Stimulated activated CD8-positive, alpha-beta memory T cell treated with anti-CD3 and anti-CD28 coated beads, Interleukin-12 subunit alpha, Interleukin-12 subunit beta, amount 100 ng/mL, for 1 hour (primary cell): ENCODE data around the gene KLF3.

Experiments
- DNase-seq: peaks from one replicate; pipeline ENCODE4 v3.0.0-alpha.2; 2020; ENCODE audit warnings: low read depth

Gene KLF3

DNA sequence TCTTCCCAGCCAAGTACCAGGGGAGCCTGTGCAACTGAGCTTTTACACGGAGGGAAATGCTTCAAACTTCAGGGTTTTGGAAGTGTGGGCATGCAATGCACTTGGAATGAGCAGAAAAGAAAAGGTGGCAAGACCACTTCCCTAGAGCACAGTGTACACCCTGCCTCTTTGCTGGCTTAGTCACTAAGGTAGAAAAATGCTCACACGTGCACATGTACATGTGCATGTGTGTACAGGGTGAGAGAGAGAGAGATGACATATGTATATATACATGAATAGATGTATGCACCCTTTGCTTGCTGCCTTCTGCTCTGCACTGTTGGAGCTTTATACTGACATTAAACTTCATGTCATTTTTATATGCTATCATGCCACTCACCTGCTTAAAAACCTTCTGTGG, 7.9 kb upstream of the KLF3 start:
- no peak for DNase-seq

- no peak for DNase-seq
These were observed 4.7 kb upstream of the KLF3 start for GRCh38 chr4:38659346-38659745.

DNA sequence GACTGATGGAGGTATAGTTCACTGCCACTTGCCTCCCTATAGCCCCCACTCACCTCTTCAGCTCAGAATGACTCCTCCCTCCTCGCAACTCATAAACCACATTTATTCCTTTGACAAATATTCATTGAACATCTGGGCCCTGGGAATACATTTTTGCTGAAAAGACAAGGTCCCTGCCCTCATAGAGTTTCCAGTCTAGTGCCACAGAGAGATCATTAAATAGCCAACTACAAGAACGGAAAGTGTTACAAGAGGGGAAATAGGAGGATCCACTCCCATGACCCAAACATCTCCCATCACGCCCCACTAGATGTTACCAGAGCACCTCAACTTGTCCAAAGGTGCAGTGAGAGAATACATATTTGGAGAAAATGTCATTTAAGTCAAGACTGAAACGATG, 3.2 kb upstream of the KLF3 start:
- no peak for DNase-seq

- no peak for DNase-seq
These were observed 2.6 kb upstream of the KLF3 start for GRCh38 chr4:38661371-38661770.

DNA sequence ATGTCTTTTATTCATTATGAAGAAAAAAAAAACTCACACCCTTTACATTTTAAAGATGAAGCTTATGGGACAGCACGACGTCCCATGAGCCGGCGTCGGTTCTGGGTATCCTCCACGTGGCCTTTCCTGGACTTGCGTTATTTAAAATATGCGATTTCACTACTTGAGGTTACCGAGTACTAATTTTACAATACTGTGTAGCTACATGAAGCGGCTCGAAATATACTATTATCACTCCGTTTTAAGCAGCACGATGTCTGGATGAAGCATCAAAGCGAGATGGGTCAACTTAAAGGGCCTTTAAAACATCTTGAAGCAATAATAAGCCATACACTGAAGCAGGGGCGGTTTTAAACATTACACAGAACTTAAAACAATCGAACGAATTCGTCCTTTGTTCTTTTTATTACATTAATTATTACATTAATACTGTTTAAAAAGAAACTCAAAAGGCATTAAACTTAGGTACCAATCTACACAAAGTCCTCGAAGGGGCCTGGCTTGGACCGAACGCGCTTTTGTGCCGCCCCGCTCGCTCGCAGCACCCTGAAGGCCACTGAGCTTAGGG, 1.4 kb upstream of the KLF3 start:
- no peak for DNase-seq

- no peak for DNase-seq
These were observed 754 bp upstream of the KLF3 start for GRCh38 chr4:38663090-38663800.

DNA sequence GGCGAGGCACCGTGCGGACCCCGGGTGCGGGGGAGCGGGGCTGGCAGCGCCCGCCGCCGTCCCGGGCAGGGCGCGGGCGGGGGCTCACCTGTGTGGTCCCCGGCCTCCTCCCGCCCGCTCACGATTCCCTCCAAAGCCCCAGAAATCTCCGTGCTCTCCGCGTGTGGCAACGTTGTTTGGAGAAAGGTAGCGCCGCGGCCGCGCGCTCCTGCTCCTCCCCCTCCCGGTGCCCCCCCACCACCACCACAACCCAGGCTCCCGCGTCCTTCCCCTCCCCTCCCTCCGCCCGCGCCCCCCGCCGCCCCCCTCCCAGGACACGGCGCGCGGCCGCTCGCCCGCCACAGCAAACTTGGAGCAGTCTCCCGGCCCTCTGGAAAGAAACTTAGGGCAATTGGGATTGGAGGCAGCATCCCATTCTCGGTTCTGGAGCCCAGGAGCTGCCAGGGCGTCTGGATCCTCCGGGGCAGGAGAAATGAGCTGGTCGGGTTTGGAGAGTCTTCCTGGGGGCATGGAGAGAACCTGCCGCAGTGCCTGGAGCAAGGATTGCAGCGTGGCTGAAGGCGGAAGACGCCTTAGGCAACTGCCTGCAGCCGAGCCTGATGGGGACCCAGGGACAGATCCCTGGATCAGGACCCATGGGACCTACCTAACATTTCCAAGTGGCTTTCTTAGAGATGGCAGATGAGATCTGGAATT, 855 bp downstream of the KLF3 start:
- DNase-seq, result no peak

DNA sequence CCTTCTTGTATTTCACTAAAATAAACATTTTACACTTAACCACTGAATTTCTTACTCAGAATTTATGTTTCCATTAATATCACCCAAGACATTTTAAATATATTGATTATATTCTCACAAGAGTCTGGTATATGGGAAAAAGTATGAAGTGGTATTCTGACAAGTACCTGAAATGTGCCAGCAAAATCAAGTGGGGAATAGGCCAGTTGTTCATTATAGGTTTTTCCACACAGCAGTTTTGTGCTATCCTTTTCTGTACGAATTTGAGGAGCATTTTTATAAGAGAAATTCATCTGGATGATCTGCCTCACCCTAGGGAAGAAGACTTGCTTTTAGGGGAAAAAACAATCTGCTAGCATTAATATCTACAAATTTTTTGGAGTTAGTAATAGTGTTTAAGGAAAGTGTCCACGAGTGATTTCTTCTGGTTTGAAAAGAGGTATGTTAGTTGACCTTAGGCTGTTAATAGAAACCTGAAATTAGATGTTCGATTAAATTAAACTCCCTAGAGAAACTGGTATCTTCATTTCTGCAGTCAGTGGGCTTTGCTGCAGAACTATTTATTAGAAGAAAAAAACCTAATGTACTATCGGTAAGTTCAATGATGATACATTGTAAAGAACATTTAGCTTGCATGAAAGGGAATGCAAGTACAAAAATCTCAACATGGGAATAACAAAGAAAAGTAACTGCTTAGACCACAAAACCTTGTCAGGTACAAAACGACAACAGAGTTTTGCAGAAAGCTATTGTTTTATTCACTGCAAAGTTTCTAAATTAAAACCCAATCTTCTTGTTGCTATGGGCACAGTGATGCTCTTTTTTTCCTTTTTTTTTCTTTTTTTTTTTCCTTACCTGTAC, 1.8 kb downstream of the KLF3 start:
- DNase-seq, result no peak

DNA sequence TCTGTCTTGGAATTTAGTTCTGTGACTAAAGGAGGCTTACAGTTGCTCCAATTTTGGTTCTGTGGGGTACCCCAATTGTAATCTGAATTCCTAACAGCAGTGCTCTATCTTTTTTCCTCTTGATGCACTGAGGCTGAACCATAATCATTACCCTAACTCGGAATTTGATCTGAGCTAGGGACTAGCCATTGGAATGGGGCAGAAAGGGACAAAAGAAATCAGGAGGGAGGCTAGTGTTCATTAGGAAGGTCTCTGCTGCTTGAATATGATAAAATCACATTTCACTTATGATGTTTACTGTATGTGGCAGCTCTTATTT, 2.7 kb downstream of the KLF3 start:
- DNase-seq, result no peak

DNA sequence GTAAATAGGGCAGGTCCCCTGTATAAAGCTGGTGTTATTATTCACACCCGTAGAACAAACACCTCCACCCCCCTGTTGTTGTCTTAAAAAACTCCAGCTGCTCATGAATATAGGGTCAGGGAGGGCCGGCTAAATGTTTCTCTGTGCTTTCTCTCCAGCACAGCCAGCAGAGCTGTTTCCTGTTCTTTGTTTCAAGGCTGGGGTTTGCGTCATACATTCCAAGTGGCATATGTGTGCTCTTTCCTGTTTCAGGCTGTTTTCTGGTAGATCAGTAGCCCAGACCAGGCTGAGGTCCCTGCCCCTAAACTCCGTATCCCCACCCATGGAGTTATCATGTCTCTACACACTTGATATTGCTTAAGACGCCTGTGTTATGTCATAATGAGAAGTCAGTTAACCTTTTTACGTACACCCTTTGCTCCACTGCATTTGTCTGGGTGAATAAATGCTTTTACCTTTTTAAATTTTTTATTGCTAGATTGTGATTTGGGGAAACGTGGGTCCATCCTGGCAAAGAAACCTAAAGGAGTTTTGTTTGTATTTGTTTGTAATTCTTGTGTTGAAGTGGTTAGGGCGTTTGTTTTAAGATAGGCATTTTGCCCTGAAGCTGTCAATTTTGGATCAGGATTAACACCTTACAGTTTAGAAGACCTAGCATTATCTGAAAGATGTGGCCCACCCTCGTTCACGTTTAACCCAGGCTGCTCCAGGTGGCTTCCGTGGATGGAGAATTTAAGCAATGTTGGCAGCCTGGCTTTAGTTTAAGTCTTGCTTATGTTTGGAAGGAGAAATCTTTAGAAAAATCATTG, 3.3 kb downstream of the KLF3 start:
- no peak for DNase-seq

GRCh38 chr4:38668203-38668971, 4.4 kb downstream of the KLF3 start:
- no peak for DNase-seq

- no peak for DNase-seq
These were observed 5.2 kb downstream of the KLF3 start for GRCh38 chr4:38669208-38669607.

DNA sequence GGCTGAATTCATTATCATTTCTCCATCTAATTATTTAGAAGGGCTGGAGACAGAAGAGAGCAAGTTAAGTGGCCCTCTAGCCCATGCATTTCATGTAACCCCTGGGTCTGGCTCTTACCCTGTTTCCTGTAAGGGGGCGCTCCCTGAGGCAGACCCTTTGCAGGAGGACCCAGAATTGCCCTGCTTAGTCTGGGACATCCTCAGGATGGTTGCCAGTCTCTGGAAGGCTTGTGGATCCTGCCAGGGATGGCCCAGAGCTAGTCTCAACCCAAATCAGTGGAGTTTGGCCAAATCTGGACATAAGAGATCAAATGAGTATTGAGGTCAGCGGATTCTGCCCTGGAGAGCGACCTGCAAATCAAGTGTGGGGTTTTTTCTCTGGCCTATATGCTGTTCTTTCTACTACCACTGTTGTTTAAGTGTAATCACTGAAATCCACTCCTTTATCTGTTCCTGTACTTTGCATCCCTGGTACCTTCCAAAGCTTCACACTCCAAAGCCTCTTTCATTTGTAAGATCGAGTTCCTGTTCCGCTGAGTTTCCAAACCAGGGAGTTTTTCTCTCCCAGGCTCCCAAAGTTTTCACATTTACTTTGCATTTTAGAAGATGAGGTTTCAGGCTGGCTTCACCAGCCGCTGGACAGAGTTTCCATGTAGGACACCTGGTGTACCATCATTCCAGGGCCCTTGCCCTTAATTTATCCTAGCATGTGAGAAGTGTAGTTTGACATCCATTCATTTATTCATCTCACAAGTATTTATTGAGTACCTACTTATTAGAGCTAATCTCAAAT, 6.3 kb downstream of the KLF3 start:
- no peak for DNase-seq

GRCh38 chr4:38670939-38671591, 7.1 kb downstream of the KLF3 start:
- DNase-seq, result no peak

DNA sequence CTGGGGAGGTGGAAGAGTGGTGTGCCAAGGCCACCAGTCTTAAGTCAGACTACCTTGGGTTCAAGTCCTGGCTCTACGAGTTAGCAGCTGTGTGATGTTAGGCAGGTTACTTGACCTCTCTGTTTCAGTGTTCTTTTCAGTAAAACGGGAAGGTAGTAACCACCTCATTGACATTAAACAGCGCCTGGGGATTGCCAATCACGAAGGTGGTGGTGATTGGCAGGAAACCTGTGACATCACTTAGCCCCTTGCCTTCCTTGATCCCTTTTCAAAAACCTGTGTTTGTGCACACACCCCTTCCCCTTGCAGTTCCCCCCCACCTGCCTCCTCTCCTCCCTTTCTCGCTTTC, 7.6 kb downstream of the KLF3 start:
- no peak for DNase-seq

DNA sequence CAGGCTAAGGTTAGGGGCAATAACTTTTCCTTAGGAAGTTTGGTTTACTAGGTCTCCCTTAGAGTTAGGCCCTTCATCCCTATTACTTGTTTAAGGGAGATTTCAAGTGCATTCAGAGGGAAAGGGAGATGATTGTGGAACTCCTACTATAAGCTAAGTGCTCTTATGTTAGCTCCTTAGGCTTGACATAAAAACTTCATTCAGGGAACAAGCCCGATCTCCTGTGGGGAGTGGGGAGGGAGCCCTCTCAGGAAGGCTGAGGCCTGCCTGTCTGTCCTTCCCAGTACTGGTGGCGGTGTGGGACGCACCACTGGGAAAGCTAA, 8.0 kb downstream of the KLF3 start:
- no peak for DNase-seq

GRCh38 chr4:38672397-38673129, 8.6 kb downstream of the KLF3 start:
- no peak for DNase-seq

GRCh38 chr4:38673130-38673978, 9.4 kb downstream of the KLF3 start:
- no peak for DNase-seq
